Body of pancreas (tissue), 4 donors: Measurements from ENCODE around the gene PLCB3. TPM values are rescaled to one million over a fixed set of nuclear protein-coding genes. Genes with fewer than 3 reads are reported as not detected.

Source experiments
- ATAC-seq: fragments of 150-250 bp; one replicate; pipeline ENCODE4 v1.9.1; 2016
- DNase-seq, 4 donors: peaks; one replicate each; pipeline ENCODE4 v3.0.0-alpha.2; 2019
- H3K27ac ChIP-seq, 4 donors: fragments of 200-600 bp; sonication (generic); 1 replicate in 3 of 4; 2 replicates in 1 of 4; pipeline versions ENCODE4 v1.5.1 to v1.6.1; 2016 to 2019; ENCODE audit warnings: mild to moderate bottlenecking in 1 of 4, mixed read lengths in 1 of 4, moderate library complexity in 1 of 4
- H3K27me3 ChIP-seq, 2 donors: fragments of 200-600 bp; sonication (generic); one replicate each; pipeline ENCODE4 v1.6.0; 2016; ENCODE audit warnings: mild to moderate bottlenecking in 1 of 2
- H3K36me3 ChIP-seq, 2 donors: fragments of 200-600 bp; sonication (generic); replicated peaks in 1 of 2; 2 replicates each; pipeline ENCODE4 v1.5.1; 2016; ENCODE audit warnings: low read depth in 2 of 2; ENCODE audit not compliant: insufficient read depth in 1 of 2
- H3K4me1 ChIP-seq: fragments of 200-600 bp; sonication (generic); one replicate; pipeline ENCODE4 v1.6.0; 2016
- H3K4me3 ChIP-seq, 2 donors: fragments of 200-600 bp; sonication (generic); 1 replicate in 1 of 2; 2 replicates in 1 of 2; pipeline ENCODE4 v1.5.1; 2016 to 2019
- H3K9me3 ChIP-seq, 3 donors: fragments of 200-600 bp; sonication (generic); 1 replicate in 2 of 3; 2 replicates in 1 of 3; pipeline ENCODE4 v1.5.1; 2016
- POLR2A ChIP-seq, 3 donors: fragments of 450-650 bp; IDR thresholded peaks; one replicate each; pipeline ENCODE4 v1.6.1; 2016; ENCODE audit warnings: antibody characterized with exemption in 3 of 3, mild to moderate bottlenecking in 2 of 3
- WGBS, 2 donors: methylation state at CpG; one replicate each; pipeline ENCODE4 v1.1.5; 2017; 5-methylcytosine and 5-hydroxymethylcytosine counted together
- intact Hi-C: fragments of 100-400 bp; cut with DNase I; formaldehyde crosslinking; loops from one replicate; pipeline ENCODE4 v1.15.1; 2023
- total RNA-seq, 2 donors: library from RNA; depleted of rRNA; stranded (reverse); fragments of >200 nt; gene quantifications; one replicate each; pipeline ENCODE4 v1.1.0, GENCODE V29; 2016
- TF ChIP-seq, protein P1 (sequence below), 7 experiments: fragments of 450-650 bp in 4 of 7; fragments of 200-600 bp in 3 of 7; sonication (generic) in 3 of 7; IDR thresholded peaks; one replicate each; pipeline ENCODE4 v1.5.1; 2016 to 2019; ENCODE audit warnings: antibody characterized with exemption in 7 of 7

The PLCB3 gene
- total RNA-seq, 2 donors from 2014 or later = 13.8 to 14.5 TPM

DNA sequence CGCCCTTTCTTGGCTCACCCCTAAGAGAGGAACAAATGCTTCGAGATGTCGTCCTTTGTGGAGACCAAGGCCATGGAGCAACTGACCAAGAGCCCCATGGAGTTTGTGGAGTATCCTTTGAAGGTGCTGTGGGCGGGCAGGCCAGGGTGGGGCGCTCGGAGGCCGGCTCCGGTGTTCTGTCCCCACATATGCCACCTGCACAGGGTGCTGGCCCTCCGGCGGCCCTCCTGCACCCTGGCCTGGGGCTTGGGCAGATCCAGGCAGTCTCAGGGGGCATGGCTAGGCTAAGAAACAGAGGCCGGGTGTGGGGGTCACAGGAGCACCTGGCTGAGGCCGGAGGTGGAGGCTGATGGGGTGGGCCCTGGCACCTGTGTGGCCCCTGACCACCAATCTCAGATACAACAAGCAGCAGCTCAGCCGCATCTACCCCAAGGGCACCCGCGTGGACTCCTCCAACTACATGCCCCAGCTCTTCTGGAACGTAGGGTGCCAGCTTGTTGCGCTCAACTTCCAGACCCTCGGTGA, 10.3 kb downstream of the PLCB3 start:
- Histone ChIP-seq H3K27ac (no peak overlapping the region), H3K27me3 (no peaks in the 10 kb centered on the region), H3K9me3 (no peaks in the 10 kb centered on the region), H3K36me3 (no peaks in the 10 kb centered on the region), H3K4me1 (no peaks in the 10 kb centered on the region), H3K4me3 (no peak overlapping the region)
- intact Hi-C loops = no loop called here
- 85 to 90% methylated on average over 12 to 16 of the region's 18 CpGs for WGBS, 2 donors
- TF ChIP-seq, protein P1, sequence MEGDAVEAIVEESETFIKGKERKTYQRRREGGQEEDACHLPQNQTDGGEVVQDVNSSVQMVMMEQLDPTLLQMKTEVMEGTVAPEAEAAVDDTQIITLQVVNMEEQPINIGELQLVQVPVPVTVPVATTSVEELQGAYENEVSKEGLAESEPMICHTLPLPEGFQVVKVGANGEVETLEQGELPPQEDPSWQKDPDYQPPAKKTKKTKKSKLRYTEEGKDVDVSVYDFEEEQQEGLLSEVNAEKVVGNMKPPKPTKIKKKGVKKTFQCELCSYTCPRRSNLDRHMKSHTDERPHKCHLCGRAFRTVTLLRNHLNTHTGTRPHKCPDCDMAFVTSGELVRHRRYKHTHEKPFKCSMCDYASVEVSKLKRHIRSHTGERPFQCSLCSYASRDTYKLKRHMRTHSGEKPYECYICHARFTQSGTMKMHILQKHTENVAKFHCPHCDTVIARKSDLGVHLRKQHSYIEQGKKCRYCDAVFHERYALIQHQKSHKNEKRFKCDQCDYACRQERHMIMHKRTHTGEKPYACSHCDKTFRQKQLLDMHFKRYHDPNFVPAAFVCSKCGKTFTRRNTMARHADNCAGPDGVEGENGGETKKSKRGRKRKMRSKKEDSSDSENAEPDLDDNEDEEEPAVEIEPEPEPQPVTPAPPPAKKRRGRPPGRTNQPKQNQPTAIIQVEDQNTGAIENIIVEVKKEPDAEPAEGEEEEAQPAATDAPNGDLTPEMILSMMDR (IDR thresholded peaks at IDR 0.05) = no peak
- no peak for TF ChIP-seq POLR2A (IDR thresholded peaks at IDR 0.05)
- ATAC-seq (no peak), DNase-seq (no peak)

DNA sequence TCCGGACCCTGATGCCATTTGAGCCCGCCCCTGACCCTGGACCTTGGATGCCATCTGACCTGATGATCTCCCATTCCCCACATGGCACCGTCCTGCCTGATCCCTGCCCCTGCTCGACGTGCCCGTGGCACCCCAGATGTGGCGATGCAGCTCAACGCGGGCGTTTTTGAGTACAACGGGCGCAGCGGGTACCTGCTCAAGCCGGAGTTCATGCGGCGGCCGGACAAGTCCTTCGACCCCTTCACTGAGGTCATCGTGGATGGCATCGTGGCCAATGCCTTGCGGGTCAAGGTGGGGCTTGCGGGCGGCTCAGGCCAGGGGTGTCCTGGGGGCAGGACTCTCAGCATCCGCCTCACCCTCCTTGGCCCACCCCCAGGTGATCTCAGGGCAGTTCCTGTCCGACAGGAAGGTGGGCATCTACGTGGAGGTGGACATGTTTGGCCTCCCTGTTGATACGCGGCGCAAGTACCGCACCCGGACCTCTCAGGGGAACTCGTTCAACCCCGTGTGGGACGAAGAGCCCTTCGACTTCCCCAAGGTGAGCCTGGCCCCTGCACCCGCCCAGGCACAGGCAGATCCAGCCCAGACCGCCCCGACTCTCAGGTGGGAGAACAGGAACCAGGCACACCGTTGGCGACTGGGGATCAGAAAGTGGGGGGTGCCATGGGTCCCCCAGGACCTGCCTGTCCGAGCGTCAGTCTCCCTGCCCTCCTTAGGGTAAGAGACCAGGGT, 11.1 kb downstream of the PLCB3 start:
- Histone ChIP-seq H3K27ac (no peak overlapping the region), H3K9me3 (no peaks in the 10 kb centered on the region), H3K36me3 (no peaks in the 10 kb centered on the region), H3K4me3 (no peak overlapping the region), H3K27me3 (no peaks in the 10 kb centered on the region), H3K4me1 (no peaks in the 10 kb centered on the region)
- WGBS, 2 donors = 93% methylated on average over 36 to 42 of the region's 42 CpGs
- DNase-seq = no peak
- intact Hi-C loops = no loop called here
- ATAC-seq = no peak
- no peak for TF ChIP-seq POLR2A (IDR thresholded peaks at IDR 0.05)
- TF ChIP-seq, protein P1 (IDR thresholded peaks at IDR 0.05) = no peak

DNA sequence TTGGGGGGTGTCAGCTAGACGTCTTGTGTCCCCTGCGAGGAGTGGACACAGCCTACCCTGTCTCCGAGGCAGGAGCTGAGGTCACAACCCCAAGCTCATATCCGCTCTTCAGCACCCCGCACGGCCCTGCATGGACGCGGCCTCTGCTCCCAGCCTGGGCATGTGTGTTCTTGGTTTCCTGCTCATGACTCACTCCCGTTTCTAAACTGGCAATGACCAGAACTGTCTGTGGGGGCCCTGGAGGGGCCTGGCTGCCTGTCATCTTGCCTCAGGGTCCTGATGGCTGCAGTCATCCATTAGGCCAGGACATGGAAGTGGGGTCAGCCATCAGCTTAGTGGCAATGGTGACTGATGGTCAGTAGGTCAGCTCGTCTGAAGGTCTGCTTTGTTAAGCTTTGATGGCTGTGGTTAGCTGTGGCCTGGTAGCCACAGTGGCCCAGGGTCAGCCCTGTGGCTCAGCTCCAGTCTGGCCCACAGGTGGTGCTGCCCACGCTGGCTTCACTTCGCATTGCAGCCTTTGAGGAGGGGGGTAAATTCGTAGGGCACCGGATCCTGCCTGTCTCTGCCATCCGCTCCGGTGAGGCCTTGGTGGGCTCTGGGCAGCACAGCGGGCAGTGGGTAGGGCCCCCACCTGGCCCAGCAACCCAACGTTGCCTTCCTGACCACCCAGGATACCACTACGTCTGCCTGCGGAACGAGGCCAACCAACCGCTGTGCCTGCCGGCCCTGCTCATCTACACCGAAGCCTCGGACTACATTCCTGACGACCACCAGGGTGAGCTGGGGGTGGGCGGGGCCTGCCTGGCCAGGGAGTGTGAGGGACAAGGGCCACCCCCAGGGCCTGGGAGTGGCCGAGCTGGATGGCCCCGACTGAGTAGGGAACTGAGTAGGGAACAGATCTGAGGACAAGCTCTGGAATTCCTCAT, 12.0 kb downstream of the PLCB3 start:
- WGBS, 2 donors = 81 to 83% methylated on average over 13 to 27 of the region's 29 CpGs
- ATAC-seq (no peak), DNase-seq (no peak)

DNA sequence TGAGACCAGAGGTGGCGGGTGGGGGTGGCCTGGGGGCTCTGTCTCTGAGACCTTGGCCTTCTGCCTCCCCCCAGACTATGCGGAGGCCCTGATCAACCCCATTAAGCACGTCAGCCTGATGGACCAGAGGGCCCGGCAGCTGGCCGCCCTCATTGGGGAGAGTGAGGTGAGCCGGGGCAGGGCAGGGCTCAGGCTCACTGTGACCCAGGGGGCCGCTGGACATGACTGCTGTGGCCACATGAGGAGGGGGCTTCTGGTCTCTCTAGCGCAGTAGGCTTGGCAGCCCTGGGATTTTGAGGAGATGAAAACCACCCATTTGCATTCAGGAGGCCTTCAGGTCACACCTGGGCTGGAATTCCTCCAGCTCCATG, 12.6 kb downstream of the PLCB3 start:
- intact Hi-C loops = no loop called here
- no peaks in the 10 kb centered on the region for H3K27me3 ChIP-seq
- no peaks in the 10 kb centered on the region for H3K36me3 ChIP-seq
- ATAC-seq (no peak), DNase-seq (no peak)
- H3K9me3 ChIP-seq = no peaks in the 10 kb centered on the region
- H3K27ac ChIP-seq = no peak overlapping the region
- peaks cover 13% of the 10 kb centered on the region for H3K4me1 ChIP-seq
- no peak for TF ChIP-seq POLR2A (IDR thresholded peaks at IDR 0.05)
- TF ChIP-seq, protein P1 (IDR thresholded peaks at IDR 0.05) = no peak
- no peak overlapping the region for H3K4me3 ChIP-seq
- 93 to 94% methylated on average over 6 to 7 of the region's 8 CpGs for WGBS, 2 donors

More for the DNA sequence above, 12.0 kb downstream of the PLCB3 start:
- no peak overlapping the region for H3K4me3 ChIP-seq
- no peaks in the 10 kb centered on the region for H3K36me3 ChIP-seq
- no peak overlapping the region for H3K27ac ChIP-seq
- no peaks in the 10 kb centered on the region for H3K27me3 ChIP-seq
- H3K9me3 ChIP-seq = no peaks in the 10 kb centered on the region
- intact Hi-C loops = no loop called here
- peaks cover 7% of the 10 kb centered on the region for H3K4me1 ChIP-seq
- TF ChIP-seq, protein P1 (IDR thresholded peaks at IDR 0.05) = no peak
- no peak for TF ChIP-seq POLR2A (IDR thresholded peaks at IDR 0.05)
